GM12874 (cell line): ENCODE results near the gene GRPEL1.

Experiments
- TF ChIP-seq, protein P1 (sequence below): IDR thresholded peaks from 2 replicates; pipeline ENCODE4 v1.5.1; 2011; ENCODE audit warnings: low read depth, mild to moderate bottlenecking, control low read depth, low read length, moderate library complexity; ENCODE audit not compliant: insufficient read depth

GRPEL1 gene

DNA sequence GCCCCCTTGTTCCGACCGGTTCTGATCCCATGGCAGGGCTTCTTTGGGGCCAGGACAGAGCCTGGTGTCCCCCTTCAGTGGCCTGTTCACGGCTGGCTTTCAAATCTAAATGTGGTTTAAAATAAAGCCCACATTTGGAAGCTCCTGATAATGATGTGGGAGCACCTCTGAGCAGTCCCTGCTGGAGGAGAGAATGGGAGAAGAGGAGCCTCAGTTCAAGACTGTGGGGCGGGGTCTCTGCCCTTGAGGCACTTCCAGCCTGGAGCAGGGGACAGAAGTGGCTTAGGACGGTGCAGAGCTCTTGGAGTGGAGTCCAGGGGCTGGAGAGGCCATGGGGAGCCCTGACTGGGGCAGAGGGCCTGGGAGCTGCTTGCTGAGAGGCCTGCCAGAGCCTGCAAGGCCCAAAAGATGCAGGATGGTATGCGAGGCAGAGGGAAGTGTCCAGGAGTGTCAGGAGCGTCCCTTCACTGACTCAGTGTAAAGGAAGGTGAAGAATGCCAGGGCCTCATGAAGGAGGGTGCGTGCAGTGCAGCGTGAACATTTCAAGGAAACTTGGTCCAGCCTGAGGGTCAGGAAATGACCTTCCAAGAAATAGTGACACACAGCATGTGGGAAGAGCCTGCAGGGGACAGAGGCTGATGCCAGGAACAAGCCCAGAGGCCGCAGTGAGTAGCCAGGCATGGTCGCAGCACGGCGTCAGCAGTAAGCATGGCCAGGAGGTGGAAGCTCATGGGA lies 45.8 kb downstream of the GRPEL1 start:
- TF ChIP-seq, protein P1, sequence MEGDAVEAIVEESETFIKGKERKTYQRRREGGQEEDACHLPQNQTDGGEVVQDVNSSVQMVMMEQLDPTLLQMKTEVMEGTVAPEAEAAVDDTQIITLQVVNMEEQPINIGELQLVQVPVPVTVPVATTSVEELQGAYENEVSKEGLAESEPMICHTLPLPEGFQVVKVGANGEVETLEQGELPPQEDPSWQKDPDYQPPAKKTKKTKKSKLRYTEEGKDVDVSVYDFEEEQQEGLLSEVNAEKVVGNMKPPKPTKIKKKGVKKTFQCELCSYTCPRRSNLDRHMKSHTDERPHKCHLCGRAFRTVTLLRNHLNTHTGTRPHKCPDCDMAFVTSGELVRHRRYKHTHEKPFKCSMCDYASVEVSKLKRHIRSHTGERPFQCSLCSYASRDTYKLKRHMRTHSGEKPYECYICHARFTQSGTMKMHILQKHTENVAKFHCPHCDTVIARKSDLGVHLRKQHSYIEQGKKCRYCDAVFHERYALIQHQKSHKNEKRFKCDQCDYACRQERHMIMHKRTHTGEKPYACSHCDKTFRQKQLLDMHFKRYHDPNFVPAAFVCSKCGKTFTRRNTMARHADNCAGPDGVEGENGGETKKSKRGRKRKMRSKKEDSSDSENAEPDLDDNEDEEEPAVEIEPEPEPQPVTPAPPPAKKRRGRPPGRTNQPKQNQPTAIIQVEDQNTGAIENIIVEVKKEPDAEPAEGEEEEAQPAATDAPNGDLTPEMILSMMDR = no peak

DNA sequence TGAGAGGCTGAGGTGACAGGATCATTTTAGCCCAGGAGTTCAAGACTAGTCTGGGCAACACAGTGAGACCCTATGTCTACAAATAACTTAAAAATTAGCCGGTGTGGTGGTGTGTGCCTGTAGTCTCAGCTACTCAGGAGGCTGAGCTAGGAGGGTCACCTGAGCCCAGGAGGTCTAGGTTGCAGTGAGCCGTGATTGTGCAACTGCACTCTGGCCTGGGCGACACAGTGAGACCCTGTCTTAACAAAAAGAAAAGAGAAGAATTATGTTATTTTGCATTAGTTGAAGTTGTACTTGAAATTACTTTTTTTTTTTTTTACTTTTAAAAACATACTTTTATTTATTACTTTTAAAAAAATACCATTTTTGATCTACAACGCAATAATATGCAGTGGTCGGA lies 46.5 kb downstream of the GRPEL1 start:
- TF ChIP-seq, protein P1 = no peak

DNA sequence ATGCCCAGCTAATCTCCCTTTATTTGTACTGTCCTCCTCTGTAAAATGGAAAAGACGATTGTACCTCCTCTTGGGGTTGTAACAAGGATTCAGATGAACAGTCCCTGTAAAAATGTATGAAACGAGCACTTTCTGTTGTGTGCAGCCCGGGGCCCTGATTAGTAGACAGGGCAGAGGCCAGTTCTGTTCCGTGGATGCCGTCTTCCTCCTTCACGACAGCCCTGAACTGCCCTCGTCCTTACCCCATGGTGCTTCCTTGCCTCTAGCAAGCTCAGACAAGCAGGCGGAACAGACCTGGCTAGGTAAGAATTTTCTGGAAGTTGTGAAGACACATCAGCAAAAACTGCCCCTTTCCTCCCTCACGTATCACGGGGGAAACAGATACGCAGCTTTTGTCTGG lies 47.0 kb downstream of the GRPEL1 start:
- TF ChIP-seq, protein P1 = no peak

DNA sequence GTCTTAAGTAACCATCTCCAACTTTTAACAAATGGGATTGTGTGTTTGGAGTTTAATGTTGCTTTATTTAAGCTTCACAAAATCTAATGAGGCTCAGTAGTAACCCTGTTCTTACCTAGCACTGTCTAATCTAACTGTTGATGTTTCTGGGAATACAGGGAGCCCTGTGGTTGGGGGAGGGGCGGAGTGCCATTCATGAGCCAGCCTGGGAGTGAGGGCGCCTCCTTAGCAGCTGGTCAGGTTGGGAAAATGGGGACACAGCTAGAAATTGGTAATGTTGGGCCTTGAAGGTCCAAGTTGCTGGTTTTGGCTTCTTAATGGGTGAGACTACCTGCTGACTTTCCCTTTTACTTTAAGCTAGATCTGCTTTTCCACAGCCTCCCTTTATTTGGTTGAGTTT lies 47.6 kb downstream of the GRPEL1 start:
- TF ChIP-seq, protein P1 = no peak

DNA sequence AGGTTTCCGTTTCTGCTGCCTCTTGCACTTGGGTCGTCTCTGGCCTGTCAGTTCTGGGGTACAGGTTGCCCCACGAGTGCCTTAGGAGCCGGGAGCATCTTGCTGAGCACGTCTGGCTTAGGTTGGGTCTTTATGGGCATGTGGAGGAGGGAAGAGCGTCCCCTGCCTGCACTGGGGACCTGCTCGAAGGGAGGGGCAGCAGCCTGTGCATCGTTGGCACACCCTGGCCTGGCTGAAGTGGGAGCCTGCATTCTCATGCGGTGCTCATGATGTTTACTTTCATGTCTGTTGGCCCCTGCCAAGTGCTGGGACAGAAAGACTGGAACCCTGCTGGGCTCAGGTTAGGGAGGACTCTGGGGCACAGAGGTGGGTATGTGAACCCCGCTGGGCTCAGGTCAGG lies 48.5 kb downstream of the GRPEL1 start:
- TF ChIP-seq, protein P1 = no peak

DNA sequence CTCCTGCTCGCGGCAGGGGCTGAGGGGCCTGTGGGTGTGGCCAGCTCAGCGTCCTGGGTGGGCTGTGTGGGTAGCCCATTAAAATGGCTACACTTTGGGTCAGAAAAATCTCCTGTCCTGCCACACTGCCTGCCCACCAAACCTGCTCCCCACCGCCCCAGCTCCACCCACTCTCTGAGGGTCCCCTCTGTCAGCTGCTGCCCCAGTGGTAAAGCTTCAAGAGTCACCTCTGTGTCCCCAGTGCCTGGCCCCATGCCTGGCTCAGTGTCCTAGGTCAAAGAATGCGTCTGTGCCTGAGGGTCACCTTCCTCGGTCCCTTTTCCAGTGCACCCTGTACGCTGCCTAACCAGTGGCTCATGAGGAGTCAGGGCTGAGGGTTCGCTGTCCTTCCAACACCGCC lies 49.6 kb downstream of the GRPEL1 start:
- TF ChIP-seq, protein P1 = no peak

DNA sequence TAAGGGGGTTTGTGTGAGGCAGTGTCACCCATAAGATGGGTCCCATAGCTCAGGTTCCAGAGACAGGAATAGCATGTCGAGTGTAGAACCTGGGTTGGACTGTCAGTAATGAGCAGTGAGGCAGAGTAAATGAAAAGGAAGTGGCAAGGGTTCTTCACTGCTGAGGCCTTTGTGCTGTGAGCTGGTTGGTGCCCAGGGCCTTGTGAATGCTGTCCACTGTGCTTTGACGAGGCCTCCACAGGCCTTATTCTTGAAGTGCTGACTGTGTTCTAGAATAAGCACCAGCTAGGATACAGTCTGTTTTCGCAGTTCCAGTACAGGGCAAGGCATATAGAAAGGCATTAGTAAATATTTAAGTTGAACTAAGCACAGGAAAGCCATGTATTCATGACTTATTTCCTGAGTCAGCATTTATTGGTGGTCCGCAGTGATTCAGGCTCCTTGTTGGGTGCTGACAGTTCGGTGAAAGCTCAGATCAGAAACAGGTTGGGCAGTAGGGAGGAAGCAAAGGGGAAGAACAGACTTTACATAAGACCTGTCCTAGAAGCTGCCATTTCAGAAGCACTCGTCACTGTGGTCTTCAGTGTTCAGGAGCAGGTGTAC lies 50.3 kb downstream of the GRPEL1 start:
- TF ChIP-seq, protein P1 = no peak
